Parathyroid adenoma (tissue), 2 donors: ENCODE measurements around the gene TNFAIP8.

Experiments used
- H2AFZ ChIP-seq: fragments of 300-600 bp; sonication (generic); one replicate; pipeline ENCODE4 v1.7.0; 2017; ENCODE audit warnings: antibody characterized with exemption, mild to moderate bottlenecking
- H3K27ac ChIP-seq: fragments of 300-600 bp; sonication (generic); one replicate; pipeline ENCODE4 v1.7.0; 2017
- H3K27me3 ChIP-seq: fragments of 300-600 bp; sonication (generic); one replicate; pipeline ENCODE4 v1.7.0; 2017; ENCODE audit warnings: low read length; ENCODE audit not compliant: control insufficient read depth, insufficient read depth
- H3K36me3 ChIP-seq: fragments of 300-600 bp; sonication (generic); one replicate; pipeline ENCODE4 v1.7.0; 2017; ENCODE audit warnings: low read length; ENCODE audit not compliant: control insufficient read depth, insufficient read depth
- H3K4me1 ChIP-seq: fragments of 300-600 bp; sonication (generic); one replicate; pipeline ENCODE4 v1.7.0; 2017; ENCODE audit warnings: control low read depth
- H3K4me2 ChIP-seq: fragments of 300-600 bp; sonication (generic); one replicate; pipeline ENCODE4 v1.7.0; 2017; ENCODE audit warnings: low read length
- H3K4me3 ChIP-seq: fragments of 300-600 bp; sonication (generic); one replicate; pipeline ENCODE4 v1.7.0; 2017; ENCODE audit warnings: low read depth, low read length
- H3K79me2 ChIP-seq: fragments of 300-600 bp; sonication (generic); one replicate; pipeline ENCODE4 v1.7.0; 2017; ENCODE audit warnings: control low read depth
- H3K9ac ChIP-seq: fragments of 300-600 bp; sonication (generic); one replicate; pipeline ENCODE4 v1.7.0; 2017; ENCODE audit warnings: mild to moderate bottlenecking
- H3K9me3 ChIP-seq: fragments of 300-600 bp; sonication (generic); one replicate; pipeline ENCODE4 v1.7.0; 2017; ENCODE audit warnings: low read length; ENCODE audit not compliant: control insufficient read depth
- TF ChIP-seq, protein P1 (sequence below): fragments of 300-600 bp; sonication (generic); IDR thresholded peaks from one replicate; pipeline ENCODE4 v1.7.0; 2017; ENCODE audit warnings: antibody characterized with exemption, mild to moderate bottlenecking
- donor health status: primary hyperparathyroidism.

TNFAIP8 gene

DNA sequence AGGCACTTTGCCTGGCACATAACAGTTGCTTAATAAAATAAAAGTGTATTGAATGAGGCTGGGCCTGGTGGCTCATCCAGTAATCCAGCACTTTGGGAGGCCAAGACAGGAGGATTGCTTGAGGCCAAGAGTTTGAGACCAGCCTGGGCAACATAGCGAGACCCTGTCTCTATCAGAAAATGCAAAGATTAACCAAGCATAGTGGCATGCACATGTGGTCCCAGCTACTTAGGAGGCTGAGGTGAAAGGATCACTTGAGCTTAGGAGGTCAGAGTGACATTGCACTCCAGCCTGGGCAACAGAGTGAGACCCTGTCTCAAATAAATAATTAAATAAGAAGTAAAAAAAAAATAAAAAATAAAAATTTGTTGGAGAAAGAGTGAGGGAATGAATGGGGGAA lies 21.2 kb downstream of the TNFAIP8 start:
- Histone ChIP-seq H3K9ac (no peak overlapping the region), H3K9me3 (no peaks in the 10 kb centered on the region), H3K27ac (no peak overlapping the region), H3K4me1 (no peaks in the 10 kb centered on the region), H3K36me3 (no peaks in the 10 kb centered on the region), H2AFZ (no peak overlapping the region), H3K79me2 (no peaks in the 10 kb centered on the region), H3K4me3 (no peak overlapping the region), H3K4me2 (no peak overlapping the region), H3K27me3 (no peaks in the 10 kb centered on the region)
- TF ChIP-seq, protein P1, sequence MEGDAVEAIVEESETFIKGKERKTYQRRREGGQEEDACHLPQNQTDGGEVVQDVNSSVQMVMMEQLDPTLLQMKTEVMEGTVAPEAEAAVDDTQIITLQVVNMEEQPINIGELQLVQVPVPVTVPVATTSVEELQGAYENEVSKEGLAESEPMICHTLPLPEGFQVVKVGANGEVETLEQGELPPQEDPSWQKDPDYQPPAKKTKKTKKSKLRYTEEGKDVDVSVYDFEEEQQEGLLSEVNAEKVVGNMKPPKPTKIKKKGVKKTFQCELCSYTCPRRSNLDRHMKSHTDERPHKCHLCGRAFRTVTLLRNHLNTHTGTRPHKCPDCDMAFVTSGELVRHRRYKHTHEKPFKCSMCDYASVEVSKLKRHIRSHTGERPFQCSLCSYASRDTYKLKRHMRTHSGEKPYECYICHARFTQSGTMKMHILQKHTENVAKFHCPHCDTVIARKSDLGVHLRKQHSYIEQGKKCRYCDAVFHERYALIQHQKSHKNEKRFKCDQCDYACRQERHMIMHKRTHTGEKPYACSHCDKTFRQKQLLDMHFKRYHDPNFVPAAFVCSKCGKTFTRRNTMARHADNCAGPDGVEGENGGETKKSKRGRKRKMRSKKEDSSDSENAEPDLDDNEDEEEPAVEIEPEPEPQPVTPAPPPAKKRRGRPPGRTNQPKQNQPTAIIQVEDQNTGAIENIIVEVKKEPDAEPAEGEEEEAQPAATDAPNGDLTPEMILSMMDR = no peak

DNA sequence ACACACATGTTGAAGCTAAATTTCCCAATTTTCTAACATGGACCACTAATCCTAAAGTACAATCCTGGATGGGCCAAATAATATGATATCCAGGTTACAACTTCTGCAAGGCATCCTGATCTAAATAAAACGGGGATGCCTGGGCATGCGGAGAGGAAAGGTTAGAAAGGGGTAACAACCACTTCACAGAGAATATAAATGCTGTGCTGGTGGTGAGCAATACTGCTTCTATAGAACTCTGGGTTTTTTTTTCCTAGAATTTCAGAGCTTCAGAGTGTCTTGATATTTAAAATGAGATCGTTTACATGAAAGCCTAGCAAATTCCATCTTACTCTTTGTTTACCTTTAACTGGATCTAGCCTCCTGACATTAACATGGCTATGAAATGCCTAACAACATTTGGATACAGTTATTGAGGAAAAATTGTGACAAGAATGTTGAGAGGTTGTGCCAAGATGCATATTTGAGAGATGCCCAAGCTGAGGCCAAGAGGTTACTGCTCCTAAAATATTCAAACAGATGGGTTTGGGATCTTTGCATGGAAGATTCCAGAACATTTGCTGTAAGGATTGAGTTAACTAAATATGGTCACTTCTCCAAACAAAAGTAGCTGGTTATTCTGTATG lies 22.4 kb downstream of the TNFAIP8 start:
- Histone ChIP-seq H3K4me2 (no peak overlapping the region), H3K9ac (no peak overlapping the region), H2AFZ (no peak overlapping the region), H3K36me3 (no peaks in the 10 kb centered on the region), H3K79me2 (no peaks in the 10 kb centered on the region), H3K9me3 (no peaks in the 10 kb centered on the region), H3K4me3 (no peak overlapping the region), H3K27ac (no peak overlapping the region), H3K27me3 (no peaks in the 10 kb centered on the region), H3K4me1 (no peaks in the 10 kb centered on the region)
- TF ChIP-seq, protein P1 = no peak

DNA sequence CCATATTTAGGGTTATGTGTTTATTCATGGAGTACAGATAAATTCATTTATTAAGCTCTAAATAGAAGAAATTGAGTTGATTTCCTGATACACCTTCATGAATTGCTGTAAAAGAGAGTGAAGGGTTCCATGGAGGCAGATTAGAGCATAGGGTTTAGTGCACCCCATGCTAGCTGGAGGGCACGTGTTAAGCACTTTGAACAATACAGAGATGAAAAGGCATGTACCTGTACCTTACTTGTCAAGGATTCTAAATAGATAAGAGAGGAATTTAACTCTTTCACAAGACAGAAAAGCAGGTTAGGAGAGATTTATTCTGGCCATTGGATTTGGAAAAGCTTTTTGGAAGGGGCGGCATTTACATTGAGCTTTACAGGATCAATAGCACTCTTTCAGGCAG lies 23.3 kb downstream of the TNFAIP8 start:
- Histone ChIP-seq H3K27me3 (no peaks in the 10 kb centered on the region), H3K4me2 (no peak overlapping the region), H2AFZ (no peak overlapping the region), H3K4me1 (no peaks in the 10 kb centered on the region), H3K4me3 (no peak overlapping the region), H3K79me2 (no peaks in the 10 kb centered on the region), H3K36me3 (no peaks in the 10 kb centered on the region), H3K9me3 (no peaks in the 10 kb centered on the region), H3K9ac (no peak overlapping the region), H3K27ac (no peak overlapping the region)
- TF ChIP-seq, protein P1 = no peak

DNA sequence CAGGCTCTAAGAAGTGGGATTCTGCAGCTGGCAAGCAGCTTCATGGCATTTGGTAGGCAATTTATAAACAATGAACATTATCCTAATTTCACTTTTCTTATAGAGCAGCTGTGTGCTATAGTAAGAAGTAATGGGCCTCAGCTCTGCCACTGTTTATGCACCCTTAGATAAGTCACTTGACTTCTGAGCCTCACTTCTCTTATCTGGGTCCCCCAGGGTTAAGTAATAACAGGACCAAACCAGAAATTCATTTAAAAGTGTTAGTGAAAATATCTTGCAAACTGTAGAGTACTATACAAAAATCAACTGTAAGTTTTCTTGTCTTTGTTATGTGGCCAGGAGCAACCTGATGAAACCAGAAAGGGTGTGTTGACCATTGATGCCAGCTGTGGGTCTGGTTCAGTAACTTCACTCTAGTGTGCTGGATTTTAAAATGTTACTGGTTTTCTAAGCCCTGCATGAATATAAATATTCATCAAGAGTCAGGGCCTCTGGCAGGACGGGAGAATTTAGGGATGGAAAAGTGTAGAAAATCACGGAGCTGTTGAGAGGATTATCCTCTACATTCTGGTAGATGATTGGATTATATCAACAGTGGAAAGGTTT lies 24.2 kb downstream of the TNFAIP8 start:
- H3K4me2 ChIP-seq = no peak overlapping the region
- H3K9ac ChIP-seq = no peak overlapping the region
- H3K4me3 ChIP-seq = no peak overlapping the region
- H2AFZ ChIP-seq = no peak overlapping the region
- no peaks in the 10 kb centered on the region for H3K36me3 ChIP-seq
- no peaks in the 10 kb centered on the region for H3K4me1 ChIP-seq
- H3K79me2 ChIP-seq = no peaks in the 10 kb centered on the region
- H3K27me3 ChIP-seq = no peaks in the 10 kb centered on the region
- no peak overlapping the region for H3K27ac ChIP-seq
- TF ChIP-seq, protein P1 = no peak
- H3K9me3 ChIP-seq = no peaks in the 10 kb centered on the region

DNA sequence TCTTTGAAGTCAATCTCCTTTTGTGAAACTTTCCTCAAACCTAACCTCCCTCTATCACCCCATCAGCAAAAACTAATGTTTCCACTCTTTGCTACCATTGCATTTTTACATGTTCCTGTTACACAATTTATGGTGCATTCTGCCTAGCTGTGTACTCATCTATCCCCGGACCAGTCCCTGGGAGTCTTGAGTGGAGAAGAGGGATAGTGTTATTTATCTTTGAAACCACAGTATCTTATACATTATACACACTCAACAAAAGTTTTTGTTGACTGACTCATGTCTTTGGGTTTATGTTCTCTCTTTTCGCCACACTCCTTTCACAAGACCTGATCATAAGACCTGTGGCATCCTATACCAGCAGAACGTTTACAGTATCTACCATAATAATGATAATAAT lies 26.4 kb downstream of the TNFAIP8 start:
- TF ChIP-seq, protein P1 = no peak
- Histone ChIP-seq H3K27ac (no peak overlapping the region), H3K4me1 (no peaks in the 10 kb centered on the region)

More for the DNA sequence above, 26.4 kb downstream of the TNFAIP8 start:
- Histone ChIP-seq H2AFZ (no peak overlapping the region), H3K79me2 (no peaks in the 10 kb centered on the region), H3K4me3 (no peak overlapping the region), H3K27me3 (no peaks in the 10 kb centered on the region), H3K9ac (no peak overlapping the region), H3K9me3 (no peaks in the 10 kb centered on the region), H3K4me2 (no peak overlapping the region), H3K36me3 (no peaks in the 10 kb centered on the region)
